HEK293 (cell line): ENCODE measurements around the gene PODN.

ENCODE experiments used
- GLIS1 ChIP-seq: fragments of 450-650 bp; formaldehyde crosslinking; IDR thresholded peaks from 2 replicates; pipeline ENCODE4 v1.5.1; 2016; ENCODE audit warnings: missing biosample characterization, missing genetic modification characterization
- ZFP3 ChIP-seq: fragments of 450-650 bp; formaldehyde crosslinking; IDR thresholded peaks from 2 replicates; pipeline ENCODE4 v1.5.1; 2016; ENCODE audit warnings: low read depth, missing biosample characterization, missing genetic modification characterization
- ZNF10 ChIP-seq: fragments of 450-650 bp; formaldehyde crosslinking; IDR thresholded peaks from 2 replicates; pipeline ENCODE4 v1.5.1; 2017; ENCODE audit warnings: missing biosample characterization, missing genetic modification characterization
- ZNF140 ChIP-seq: fragments of 450-650 bp; formaldehyde crosslinking; IDR thresholded peaks from 2 replicates; pipeline ENCODE4 v1.5.1; 2016; ENCODE audit warnings: missing biosample characterization, missing genetic modification characterization
- ZNF175 ChIP-seq: fragments of 450-650 bp; formaldehyde crosslinking; IDR thresholded peaks from 2 replicates; pipeline ENCODE4 v1.5.1; 2016; ENCODE audit warnings: missing biosample characterization, missing genetic modification characterization
- ZNF311 ChIP-seq: fragments of 450-650 bp; formaldehyde crosslinking; IDR thresholded peaks from 2 replicates; pipeline ENCODE4 v1.5.1; 2017; ENCODE audit warnings: missing biosample characterization, missing genetic modification characterization, borderline replicate concordance
- ZNF530 ChIP-seq: fragments of 450-650 bp; formaldehyde crosslinking; IDR thresholded peaks from 2 replicates; pipeline ENCODE4 v1.5.1; 2016; ENCODE audit warnings: low read depth, missing biosample characterization, missing genetic modification characterization
- ZNF664 ChIP-seq: fragments of 450-650 bp; formaldehyde crosslinking; IDR thresholded peaks from 2 replicates; pipeline ENCODE4 v1.5.1; 2016; ENCODE audit warnings: missing biosample characterization, missing genetic modification characterization
- ZNF747 ChIP-seq: fragments of 450-650 bp; formaldehyde crosslinking; IDR thresholded peaks from 2 replicates; pipeline ENCODE4 v1.5.1; 2016; ENCODE audit warnings: missing biosample characterization, missing genetic modification characterization
- TF ChIP-seq, protein P1 (sequence below): fragments of 450-650 bp; formaldehyde crosslinking; IDR thresholded peaks from 2 replicates; pipeline ENCODE4 v1.5.1; 2016; ENCODE audit warnings: missing biosample characterization, missing genetic modification characterization
- TF ChIP-seq, protein P2 (sequence below): fragments of 450-650 bp; formaldehyde crosslinking; IDR thresholded peaks from 2 replicates; pipeline ENCODE4 v1.5.1; 2016; ENCODE audit warnings: missing biosample characterization, missing genetic modification characterization
- TF ChIP-seq, protein P3 (sequence below): fragments of 450-650 bp; formaldehyde crosslinking; IDR thresholded peaks from 2 replicates; pipeline ENCODE4 v1.5.1; 2016; ENCODE audit warnings: missing biosample characterization, missing genetic modification characterization, low read depth
- TF ChIP-seq, protein P4 (sequence below): fragments of 450-650 bp; IDR thresholded peaks from 2 replicates; pipeline ENCODE4 v1.5.1; 2018; ENCODE audit warnings: missing biosample characterization, mild to moderate bottlenecking, missing genetic modification characterization
- TF ChIP-seq, protein P5 (sequence below): fragments of 450-650 bp; formaldehyde crosslinking; IDR thresholded peaks from 2 replicates; pipeline ENCODE4 v1.5.1; 2016; ENCODE audit warnings: missing biosample characterization, missing genetic modification characterization

DNA sequence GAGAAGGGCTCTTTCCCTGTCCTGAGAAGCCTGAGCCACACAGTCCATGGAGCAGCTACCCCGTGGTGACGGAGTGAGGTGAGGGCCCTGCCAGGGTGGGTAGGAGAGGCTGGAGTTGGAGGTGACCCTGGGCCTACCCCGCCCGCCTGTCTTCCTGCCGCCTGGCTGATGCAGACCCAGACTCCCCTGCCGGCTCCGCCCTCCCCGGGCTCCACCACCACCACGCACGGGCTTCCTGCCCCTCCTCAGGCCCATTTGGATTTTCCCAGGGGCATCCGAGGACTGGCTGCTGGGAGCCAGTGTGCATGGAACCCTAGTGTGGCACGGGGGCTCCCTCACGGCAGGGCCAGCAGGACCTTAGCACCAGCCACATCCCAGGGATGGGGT lies 32.5 kb downstream of the PODN start:
- TF ChIP-seq ZNF140 (no peak), ZNF175 (tag by site-specific recombination) (no peak), ZNF530 (tag by site-specific recombination) (no peak), GLIS1 (tag by site-specific recombination) (no peak), ZNF747 (no peak), ZFP3 (tag by site-specific recombination) (no peak), ZNF311 (tag by site-specific recombination) (no peak), ZNF664 (tag by site-specific recombination) (no peak), ZNF10 (tag by site-specific recombination) (no peak)
- TF ChIP-seq, protein P1, sequence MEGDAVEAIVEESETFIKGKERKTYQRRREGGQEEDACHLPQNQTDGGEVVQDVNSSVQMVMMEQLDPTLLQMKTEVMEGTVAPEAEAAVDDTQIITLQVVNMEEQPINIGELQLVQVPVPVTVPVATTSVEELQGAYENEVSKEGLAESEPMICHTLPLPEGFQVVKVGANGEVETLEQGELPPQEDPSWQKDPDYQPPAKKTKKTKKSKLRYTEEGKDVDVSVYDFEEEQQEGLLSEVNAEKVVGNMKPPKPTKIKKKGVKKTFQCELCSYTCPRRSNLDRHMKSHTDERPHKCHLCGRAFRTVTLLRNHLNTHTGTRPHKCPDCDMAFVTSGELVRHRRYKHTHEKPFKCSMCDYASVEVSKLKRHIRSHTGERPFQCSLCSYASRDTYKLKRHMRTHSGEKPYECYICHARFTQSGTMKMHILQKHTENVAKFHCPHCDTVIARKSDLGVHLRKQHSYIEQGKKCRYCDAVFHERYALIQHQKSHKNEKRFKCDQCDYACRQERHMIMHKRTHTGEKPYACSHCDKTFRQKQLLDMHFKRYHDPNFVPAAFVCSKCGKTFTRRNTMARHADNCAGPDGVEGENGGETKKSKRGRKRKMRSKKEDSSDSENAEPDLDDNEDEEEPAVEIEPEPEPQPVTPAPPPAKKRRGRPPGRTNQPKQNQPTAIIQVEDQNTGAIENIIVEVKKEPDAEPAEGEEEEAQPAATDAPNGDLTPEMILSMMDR (tag by site-specific recombination), result no peak
- TF ChIP-seq, protein P2, sequence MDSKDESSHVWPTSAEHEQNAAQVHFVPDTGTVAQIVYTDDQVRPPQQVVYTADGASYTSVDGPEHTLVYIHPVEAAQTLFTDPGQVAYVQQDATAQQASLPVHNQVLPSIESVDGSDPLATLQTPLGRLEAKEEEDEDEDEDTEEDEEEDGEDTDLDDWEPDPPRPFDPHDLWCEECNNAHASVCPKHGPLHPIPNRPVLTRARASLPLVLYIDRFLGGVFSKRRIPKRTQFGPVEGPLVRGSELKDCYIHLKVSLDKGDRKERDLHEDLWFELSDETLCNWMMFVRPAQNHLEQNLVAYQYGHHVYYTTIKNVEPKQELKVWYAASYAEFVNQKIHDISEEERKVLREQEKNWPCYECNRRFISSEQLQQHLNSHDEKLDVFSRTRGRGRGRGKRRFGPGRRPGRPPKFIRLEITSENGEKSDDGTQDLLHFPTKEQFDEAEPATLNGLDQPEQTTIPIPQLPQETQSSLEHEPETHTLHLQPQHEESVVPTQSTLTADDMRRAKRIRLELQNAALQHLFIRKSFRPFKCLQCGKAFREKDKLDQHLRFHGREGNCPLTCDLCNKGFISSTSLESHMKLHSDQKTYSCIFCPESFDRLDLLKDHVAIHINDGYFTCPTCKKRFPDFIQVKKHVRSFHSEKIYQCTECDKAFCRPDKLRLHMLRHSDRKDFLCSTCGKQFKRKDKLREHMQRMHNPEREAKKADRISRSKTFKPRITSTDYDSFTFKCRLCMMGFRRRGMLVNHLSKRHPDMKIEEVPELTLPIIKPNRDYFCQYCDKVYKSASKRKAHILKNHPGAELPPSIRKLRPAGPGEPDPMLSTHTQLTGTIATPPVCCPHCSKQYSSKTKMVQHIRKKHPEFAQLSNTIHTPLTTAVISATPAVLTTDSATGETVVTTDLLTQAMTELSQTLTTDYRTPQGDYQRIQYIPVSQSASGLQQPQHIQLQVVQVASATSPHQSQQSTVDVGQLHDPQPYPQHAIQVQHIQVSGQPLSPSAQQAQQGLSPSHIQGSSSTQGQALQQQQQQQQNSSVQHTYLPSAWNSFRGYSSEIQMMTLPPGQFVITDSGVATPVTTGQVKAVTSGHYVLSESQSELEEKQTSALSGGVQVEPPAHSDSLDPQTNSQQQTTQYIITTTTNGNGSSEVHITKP, result no peak
- TF ChIP-seq, protein P3, sequence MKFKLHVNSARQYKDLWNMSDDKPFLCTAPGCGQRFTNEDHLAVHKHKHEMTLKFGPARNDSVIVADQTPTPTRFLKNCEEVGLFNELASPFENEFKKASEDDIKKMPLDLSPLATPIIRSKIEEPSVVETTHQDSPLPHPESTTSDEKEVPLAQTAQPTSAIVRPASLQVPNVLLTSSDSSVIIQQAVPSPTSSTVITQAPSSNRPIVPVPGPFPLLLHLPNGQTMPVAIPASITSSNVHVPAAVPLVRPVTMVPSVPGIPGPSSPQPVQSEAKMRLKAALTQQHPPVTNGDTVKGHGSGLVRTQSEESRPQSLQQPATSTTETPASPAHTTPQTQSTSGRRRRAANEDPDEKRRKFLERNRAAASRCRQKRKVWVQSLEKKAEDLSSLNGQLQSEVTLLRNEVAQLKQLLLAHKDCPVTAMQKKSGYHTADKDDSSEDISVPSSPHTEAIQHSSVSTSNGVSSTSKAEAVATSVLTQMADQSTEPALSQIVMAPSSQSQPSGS (tag by site-specific recombination), result no peak
- TF ChIP-seq, protein P4, sequence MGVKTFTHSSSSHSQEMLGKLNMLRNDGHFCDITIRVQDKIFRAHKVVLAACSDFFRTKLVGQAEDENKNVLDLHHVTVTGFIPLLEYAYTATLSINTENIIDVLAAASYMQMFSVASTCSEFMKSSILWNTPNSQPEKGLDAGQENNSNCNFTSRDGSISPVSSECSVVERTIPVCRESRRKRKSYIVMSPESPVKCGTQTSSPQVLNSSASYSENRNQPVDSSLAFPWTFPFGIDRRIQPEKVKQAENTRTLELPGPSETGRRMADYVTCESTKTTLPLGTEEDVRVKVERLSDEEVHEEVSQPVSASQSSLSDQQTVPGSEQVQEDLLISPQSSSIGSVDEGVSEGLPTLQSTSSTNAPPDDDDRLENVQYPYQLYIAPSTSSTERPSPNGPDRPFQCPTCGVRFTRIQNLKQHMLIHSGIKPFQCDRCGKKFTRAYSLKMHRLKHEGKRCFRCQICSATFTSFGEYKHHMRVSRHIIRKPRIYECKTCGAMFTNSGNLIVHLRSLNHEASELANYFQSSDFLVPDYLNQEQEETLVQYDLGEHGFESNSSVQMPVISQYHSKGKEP (tag by site-specific recombination), result no peak
- TF ChIP-seq, protein P5, sequence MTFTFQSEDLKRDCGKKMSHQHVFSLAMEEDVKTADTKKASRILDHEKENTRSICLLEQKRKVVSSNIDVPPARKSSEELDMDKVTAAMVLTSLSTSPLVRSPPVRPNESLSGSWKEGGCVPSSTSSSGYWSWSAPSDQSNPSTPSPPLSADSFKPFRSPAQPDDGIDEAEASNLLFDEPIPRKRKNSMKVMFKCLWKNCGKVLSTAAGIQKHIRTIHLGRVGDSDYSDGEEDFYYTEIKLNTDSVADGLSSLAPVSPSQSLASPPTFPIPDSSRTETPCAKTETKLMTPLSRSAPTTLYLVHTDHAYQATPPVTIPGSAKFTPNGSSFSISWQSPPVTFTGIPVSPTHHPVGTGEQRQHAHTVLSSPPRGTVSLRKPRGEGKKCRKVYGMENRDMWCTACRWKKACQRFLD (tag by site-specific recombination), result no peak
